Activated CD4-positive, alpha-beta T cell treated with anti-CD3 and anti-CD28 coated beads for 48 hours (primary cell): Measurements from ENCODE around the gene ACVR1C.

Source experiments
- DNase-seq: peaks from one replicate; pipeline ENCODE4 v3.0.0-alpha.2; 2020

The ACVR1C gene

DNA sequence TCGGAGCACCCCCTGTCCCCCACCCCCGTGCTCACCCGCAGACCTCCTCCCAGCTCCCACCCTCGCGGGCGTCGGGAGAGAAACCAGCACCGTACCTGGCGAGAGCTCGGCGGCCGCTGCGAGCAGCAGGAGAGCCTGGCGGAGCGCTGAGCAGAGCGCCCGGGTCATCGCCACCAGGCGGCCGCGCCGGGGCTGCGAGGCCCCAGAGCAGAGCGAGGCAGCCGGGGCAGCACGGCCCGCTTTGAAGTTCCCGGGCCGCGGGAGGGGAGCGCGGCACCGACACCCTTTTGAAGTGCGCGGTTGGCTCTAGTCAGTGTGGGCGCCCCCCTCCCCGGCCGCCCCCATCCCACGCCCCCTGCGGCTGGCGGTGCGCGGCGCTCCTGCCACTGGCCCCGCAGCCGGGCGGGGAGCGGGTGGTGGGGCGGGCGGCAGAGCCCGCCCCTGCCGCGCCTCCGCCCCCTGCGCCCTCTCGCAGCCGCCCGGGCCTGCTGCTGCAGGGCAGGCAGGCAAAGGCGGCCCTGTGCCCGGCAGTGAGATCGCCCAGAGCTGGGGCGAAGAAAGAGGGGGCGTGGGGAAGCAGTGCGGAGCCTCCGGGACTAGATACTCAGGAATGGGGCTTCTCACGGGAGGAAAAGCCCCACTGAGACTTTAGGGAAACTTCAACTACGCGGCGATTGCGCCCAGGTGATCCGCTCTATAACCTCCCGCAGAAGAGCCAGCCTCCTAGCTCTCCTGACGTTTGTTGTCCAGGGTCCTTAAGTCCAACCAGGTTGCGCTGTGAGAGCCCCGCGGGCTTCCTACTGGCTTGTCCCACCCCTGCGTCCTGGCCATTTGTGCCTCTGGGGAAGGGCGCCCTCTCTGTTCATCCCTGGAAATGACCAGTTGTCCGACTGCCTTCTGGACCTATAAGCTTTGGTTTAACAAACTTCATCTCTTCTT, at the start of gene ACVR1C:
TSS of gene ACVR1C (minus strand) at position 388 of the 939 bp plus-strand sequence. CDS start at position 168, 220 bp downstream.
- DNase-seq: peak; percentile 72

GRCh38 chr2:157677941-157678340, 49.3 kb upstream of the ACVR1C start:
- no peak for DNase-seq

DNA sequence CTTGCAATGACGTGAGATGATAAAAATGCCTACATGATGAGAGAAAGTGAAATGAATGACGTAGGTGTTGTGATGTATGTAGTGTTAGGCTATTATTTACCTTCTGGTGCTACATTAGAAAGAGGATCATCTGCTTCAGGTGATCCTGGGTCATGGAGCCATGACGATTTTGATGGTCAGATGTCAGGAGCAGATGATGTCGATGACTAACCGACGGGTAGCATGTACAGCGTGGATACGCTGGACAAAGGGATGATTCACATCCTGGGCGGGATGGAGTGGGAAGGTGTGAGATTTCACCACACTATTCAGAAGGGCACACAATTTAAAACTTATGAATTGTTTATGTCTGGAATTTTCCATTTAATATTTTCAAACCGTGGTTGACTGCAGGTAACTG, 43.5 kb upstream of the ACVR1C start:
- no peak for DNase-seq

DNA sequence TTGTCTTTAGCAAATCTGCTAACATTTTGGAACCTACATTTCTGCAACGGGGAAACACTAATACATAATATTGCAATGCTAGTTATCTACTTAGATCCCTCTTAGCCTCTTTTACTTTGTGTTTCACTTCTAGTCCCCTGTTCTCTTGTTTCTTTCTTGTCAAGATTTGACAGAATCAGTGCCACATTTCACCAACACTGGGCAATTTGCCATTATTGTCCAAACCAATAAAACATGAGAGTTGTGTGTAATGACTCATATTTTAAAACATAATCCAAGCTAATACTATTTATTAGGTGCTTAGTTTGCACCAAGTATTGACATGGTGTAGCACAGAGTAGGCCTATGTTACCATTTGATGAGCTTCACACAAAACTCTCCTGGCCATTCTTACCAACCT, 33.7 kb upstream of the ACVR1C start:
- DNase-seq: no peak

- DNase-seq: no peak
Observed at GRCh38 chr2:157661776-157662175, 33.1 kb upstream of the ACVR1C start.

DNA sequence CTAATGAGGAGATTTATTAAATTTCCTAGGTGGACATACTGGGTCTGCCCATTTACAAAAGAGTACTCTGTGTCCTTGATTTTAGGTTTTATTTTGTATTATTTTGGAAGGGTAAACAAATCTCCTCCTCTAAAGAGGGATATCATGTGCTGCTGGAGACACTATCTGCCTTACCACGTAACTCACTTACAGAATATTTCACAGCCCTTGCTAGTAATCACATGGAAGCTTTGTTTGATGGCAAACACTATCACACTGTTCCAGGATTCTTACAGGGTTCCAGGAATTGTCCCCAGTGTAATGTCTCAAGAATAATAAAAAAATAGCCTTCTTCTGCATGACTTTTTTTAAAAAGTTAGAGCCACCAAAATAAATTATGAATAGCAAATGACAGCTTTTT, 29.2 kb upstream of the ACVR1C start:
- DNase-seq: no peak

DNA sequence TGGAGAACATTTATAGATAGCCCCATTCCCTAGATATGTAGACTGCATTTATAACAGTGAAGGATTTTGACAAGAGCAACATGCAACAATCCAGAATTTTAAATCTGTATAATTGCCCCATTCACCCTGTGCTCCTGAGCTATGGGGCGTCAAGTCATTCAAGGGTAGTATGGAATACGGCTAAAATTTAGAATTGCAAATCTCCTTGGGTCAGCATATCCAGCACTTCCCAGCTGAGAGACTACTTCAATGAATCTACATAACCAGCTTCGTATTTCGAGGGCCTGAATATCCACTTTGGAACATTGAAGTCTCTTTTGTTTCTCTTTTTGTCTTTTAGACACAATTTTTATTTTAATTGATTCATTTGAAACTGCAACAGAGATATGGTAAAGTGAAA, 28.4 kb upstream of the ACVR1C start:
- no peak for DNase-seq

GRCh38 chr2:157644776-157645175, 16.1 kb upstream of the ACVR1C start:
- DNase-seq: no peak

GRCh38 chr2:157631861-157632260, 3.2 kb upstream of the ACVR1C start:
- DNase-seq: no peak

DNA sequence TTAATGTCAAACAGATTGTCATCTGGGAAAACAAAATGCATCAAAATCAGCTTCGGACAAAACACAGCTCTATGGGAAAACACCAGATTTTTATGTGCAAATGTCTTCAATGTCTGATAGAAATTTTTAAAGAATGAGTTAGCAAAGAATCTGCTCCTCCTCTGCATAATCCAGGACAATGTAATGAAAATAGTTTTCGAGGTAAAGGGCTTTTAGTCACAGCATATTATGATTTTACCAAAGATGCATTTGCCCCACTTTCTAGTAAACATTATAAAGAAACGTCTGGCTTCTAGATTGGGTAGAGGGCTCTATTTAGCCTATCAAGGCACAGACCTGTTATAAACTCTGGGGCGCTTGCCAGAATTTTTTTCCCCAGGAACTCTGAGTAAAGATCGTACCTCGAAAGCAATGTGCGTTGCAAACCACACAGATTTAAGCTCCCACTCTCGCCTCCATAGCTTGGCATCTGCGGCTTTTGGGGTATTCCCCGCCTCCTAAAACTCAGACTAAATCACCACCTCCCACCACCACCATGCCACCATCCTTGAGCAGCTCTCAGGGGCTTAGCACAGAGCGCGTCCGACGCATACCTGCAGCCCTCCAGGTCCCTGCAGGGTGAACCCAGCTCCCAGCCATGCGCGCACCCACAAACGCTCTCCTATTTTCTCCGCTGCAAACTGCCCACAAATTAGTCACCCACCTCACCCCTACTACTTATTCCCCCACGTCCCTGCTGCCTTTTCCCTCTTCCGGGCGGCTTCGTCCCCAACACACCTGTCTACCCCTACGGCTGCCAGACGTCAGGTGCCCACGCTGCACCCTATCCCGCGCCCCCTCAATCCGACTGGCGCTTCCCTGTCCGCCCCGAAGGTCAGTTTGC, 829 bp downstream of the ACVR1C start:
- DNase-seq: peak; percentile 60

DNA sequence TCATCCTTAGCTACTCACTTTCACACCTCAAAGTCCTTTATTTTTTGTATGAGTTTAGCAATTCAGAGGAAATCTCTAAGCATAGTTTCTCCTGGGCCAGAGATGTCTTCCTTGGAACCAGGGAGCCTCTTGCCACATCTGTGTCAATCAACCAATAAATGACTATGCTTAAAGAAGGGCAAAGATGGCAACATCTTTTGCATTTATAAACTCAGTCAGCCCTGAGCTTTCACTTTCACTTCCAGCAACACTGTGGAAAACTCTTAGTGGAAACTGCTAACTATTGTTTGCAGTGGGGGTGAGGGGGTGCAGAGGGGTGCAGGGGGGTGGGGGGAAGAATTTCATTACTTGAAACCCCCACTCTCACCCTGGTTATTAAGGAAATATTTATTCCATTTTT, 3.4 kb downstream of the ACVR1C start:
- no peak for DNase-seq

DNA sequence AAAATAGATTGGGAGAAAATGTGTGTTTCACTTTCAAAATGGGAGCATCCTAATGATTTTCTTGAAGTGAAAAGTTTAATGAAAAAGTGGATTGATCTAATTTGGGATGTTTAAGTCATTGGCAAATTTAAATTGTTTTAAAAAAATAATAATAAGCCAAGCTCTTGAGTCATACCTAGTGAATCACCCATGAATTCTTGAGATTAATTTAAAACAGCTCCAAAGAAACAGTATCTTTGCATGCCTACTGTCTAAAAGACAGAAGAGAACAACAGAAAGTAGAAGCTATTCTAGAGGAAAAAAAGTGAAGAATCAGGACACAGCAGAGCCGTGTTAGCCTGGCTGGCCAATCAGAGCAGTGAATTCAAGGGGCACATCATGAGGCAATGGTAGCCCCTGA, 7.7 kb downstream of the ACVR1C start:
- no peak for DNase-seq

DNA sequence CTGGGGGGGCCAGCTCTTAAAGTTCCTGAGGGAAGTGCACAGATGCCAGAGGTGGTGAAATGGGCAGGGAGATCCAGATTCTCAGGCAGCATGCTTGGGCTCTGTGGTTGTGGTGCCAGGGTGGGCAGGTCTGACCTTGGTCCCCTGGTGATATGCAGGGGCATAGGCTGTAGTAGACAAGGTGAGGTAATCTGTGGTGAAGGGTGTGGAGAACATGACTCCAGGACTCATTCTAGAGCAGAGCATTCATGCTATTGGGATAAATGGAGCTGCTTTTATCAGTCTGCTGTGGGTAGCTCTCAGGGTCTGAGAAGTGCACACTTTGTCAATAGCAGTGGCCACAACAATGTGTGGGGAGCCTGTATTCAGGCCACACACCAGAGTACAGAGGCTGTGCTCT, 16.9 kb downstream of the ACVR1C start:
- DNase-seq: no peak

GRCh38 chr2:157611110-157611509, 17.6 kb downstream of the ACVR1C start:
- DNase-seq: no peak

GRCh38 chr2:157606534-157606933, 22.1 kb downstream of the ACVR1C start:
- DNase-seq: no peak

GRCh38 chr2:157603198-157603597, 25.5 kb downstream of the ACVR1C start:
- no peak for DNase-seq

DNA sequence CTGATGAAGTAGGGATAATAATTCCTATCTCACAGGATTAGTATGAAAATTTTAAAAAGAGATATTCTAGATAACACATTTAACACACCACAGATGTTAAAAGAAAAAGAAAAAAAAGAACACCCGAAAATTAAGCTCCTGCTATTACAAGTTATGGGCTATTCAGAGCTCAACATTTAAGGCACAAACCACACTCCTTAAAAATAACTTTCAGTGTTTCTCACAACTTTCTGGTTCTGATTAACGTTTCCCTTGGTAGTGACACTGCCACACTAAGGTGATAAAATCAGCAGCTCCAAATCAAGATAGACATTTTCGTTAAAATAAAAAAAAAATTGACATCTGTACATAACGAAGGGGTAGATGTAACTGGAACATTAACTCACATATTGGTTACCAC, 26.9 kb downstream of the ACVR1C start:
- DNase-seq: no peak

DNA sequence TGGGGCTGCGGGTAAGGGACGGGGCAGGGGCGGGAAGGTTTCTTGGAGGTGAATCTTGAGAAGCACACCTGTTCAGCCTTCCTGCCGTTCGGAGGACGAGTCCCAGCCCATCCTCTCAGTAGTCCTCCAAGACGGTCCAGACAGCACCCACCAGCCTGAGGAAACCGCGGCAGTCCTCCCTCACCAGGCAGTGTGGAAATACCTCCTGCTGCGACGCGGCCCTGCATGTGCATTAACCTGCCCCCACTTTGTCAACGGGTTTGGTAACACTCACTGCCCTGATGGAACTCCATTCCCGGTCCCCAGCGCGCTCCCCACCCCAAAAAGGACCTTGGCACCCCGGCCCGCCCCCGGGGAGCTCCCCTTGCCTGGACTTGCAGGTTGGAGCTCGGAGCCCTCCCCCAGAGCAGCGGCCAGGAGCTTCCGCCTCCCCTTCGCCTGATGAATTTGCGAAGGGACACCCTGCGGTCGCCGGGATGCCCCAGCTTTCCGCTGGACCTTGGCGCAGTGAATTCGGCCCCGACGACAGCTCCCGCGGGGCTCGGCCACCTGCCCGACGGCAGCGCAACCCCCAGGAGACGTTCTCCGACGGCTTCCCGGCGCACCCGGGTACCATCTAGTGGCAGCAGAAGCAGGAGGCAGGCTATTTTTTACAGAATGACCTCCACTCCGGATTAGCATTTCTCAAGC, 31.5 kb downstream of the ACVR1C start:
- peak; percentile 75 for DNase-seq

DNA sequence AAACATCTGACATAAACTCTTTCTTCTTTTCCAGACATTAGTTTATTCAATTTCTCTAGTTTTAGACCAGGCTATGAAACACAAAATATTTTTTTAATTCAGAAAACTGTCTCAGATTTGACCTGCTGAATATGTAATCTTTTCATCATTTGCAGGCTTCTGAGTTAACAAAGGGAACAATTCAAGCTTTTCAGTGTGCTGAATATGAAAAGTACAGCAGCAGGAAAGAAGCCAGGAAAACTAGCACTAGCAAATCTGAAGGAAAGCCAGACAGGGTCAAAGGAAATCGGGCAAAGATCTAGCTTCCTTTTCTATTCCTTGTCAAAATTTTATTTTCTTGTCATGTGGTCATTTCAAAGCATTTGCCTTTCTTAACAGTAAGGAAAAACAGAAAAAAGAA, 35.3 kb downstream of the ACVR1C start:
- no peak for DNase-seq

- DNase-seq: no peak
Observed at GRCh38 chr2:157592948-157593347, 35.7 kb downstream of the ACVR1C start.

DNA sequence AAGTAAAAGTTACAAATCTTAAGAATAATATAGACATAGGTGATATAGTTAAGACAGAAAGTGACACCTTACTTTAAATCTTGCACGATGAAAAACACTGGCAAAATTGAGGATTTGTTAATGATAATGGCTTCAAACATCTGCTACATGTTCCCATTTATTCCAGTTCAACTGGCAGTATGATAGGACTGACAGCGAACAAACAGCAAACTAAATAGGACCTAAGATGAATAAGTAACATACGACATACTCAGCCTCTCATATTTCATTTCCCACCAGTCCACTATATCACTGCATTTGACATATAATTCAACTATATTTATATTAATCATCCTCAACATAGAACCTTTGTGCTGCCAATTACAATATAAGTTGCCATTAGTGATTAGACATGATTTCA, 36.3 kb downstream of the ACVR1C start:
- DNase-seq: no peak

DNA sequence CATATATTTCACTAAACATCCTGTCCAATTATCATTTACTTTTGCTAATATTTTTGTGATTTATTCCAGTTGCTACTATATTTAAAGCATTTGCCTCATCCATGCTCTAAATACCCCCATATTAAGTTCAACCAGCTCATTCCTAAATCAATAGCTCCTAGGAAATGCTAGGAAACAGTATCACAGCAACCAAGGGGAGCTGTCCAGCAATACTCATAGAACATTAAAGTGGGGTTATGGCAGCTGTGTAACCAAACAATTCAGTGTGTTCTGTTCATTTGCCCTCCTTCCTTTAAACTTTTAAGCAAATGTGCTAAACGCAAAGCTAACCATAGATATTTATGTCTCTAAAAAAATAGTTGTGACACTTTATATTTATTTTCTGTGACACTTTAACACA, 41.1 kb downstream of the ACVR1C start:
- DNase-seq: no peak

DNA sequence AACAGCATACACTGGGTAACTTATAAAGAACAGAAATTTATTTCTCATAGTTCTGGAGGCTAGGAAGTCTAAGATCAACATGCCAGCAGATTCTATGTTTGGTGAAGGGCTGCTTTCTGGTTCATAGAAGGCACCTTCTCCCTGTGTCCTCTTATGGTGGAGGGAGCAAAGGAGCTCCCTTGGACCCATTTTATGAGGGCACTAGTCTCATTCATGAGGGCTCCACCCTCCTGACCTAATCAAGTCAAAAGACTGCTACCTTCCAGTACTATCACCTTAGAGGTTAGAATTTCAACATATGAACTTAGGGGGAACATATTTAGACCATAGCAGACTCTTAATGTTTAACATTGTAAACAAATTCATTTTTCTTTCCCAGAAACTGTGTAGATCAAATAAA, 54.5 kb downstream of the ACVR1C start:
- no peak for DNase-seq
